PC-9 (cell line): ENCODE results near the gene UBE2C.

Experiments
- EZH2 ChIP-seq: fragments of 200-600 bp; sonication (generic); IDR thresholded peaks from 2 replicates; pipeline ENCODE4 v1.8.0; 2017; ENCODE audit warnings: antibody characterized with exemption, low read depth
- TF ChIP-seq, protein P1 (sequence below): fragments of 200-600 bp; sonication (generic); conservative IDR thresholded peaks from 2 replicates; pipeline ENCODE4 v1.6.1; 2017; ENCODE audit warnings: mixed run types, antibody characterized with exemption, mild to moderate bottlenecking, moderate library complexity

DNA sequence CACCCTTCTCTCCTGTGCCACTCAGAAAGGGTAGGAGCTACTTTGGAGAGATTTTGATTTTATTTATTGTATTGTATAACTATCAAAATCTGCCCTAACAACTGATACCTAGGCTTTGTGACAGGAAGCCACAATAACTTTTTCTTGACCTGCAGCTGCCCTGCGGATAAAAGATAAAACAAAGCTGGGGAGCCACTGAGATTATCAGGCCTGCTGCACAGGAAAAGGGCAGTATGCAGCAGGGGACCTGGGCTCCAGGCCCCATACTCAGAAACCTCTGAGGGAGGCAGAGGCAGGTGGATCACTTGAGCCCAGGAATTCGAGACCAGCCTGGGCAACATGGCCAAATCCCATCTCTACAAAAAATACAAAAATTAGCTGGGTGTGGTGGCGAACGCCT is 20.2 kb downstream of the UBE2C start:
- TF ChIP-seq, protein P1, sequence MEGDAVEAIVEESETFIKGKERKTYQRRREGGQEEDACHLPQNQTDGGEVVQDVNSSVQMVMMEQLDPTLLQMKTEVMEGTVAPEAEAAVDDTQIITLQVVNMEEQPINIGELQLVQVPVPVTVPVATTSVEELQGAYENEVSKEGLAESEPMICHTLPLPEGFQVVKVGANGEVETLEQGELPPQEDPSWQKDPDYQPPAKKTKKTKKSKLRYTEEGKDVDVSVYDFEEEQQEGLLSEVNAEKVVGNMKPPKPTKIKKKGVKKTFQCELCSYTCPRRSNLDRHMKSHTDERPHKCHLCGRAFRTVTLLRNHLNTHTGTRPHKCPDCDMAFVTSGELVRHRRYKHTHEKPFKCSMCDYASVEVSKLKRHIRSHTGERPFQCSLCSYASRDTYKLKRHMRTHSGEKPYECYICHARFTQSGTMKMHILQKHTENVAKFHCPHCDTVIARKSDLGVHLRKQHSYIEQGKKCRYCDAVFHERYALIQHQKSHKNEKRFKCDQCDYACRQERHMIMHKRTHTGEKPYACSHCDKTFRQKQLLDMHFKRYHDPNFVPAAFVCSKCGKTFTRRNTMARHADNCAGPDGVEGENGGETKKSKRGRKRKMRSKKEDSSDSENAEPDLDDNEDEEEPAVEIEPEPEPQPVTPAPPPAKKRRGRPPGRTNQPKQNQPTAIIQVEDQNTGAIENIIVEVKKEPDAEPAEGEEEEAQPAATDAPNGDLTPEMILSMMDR = no peak
- no peak for TF ChIP-seq EZH2
